Measurements from ENCODE around the gene LPIN2. TPM values are rescaled to one million over a fixed set of nuclear protein-coding genes. Genes with fewer than 3 reads are reported as not detected.
A peak's percentile ranks its signal among the peaks of the same experiment; 100 is the strongest.

The LPIN2 gene
- total RNA-seq, 2 experiments from 2014 or later: 78.4 to 79.6 TPM

GRCh38 chr18:2976218-2977132 lies 36.5 kb downstream of the LPIN2 start:
- H3K4me3 Mint-ChIP-seq: peak overlapping the region; percentile 11

GRCh38 chr18:2974731-2975130 lies 38.2 kb downstream of the LPIN2 start:
- H3K27me3 Mint-ChIP-seq: no peaks in the 10 kb centered on the region
- no peaks in the 10 kb centered on the region for H3K9me3 Mint-ChIP-seq
- DNase-seq: no peak
- H3K27ac Mint-ChIP-seq: no peak overlapping the region
- ChIA-PET POLR2A (interaction anchor here (8.5 kb wide), 1 partner anchor 15 kb away, joined by 214 read pairs; no protein-coding TSS in a partner anchor), CTCF (interaction anchor here (1.0 kb wide), 2 partner anchors 10 to 23 kb away, joined by 3 read pairs; no protein-coding TSS in a partner anchor)
- H3K36me3 Mint-ChIP-seq (ENCODE audit: low read depth): peaks cover 41% of the 10 kb centered on the region
- no peak overlapping the region for H3K4me3 Mint-ChIP-seq
- H3K4me1 Mint-ChIP-seq: peaks cover 86% of the 10 kb centered on the region

More at GRCh38 chr18:2976218-2977132, 36.5 kb downstream of the LPIN2 start:
- Mint-ChIP-seq H3K27me3 (no peaks in the 10 kb centered on the region), H3K36me3 (ENCODE audit: low read depth) (peaks cover 33% of the 10 kb centered on the region), H3K4me1 (peaks cover 86% of the 10 kb centered on the region), H3K9me3 (no peaks in the 10 kb centered on the region), H3K27ac (peak overlapping the region; percentile 60)
- POLR2A ChIA-PET: interaction anchor here (0.7 to 5.6 kb wide), 9 partner anchors 9 to 472 kb away, joined by 3 to 255 read pairs (median 4); partner anchors contain the start of gene MYL12A
- CTCF ChIA-PET: interaction anchor here (1.3 to 5.3 kb wide), 8 partner anchors 9 to 87 kb away, joined by 3 to 30 read pairs (median 6); no protein-coding TSS in a partner anchor
- no peak for DNase-seq

- peaks cover 31% of the 10 kb centered on the region for H3K36me3 Mint-ChIP-seq (ENCODE audit: low read depth)
- H3K27me3 Mint-ChIP-seq: no peaks in the 10 kb centered on the region
- POLR2A ChIA-PET: interaction anchor here (0.7 to 16.2 kb wide), 11 partner anchors 6 to 622 kb away, joined by 3 to 255 read pairs (median 5); partner anchors contain the start of genes METTL4, MYL12A and NDC80
- peak overlapping the region; percentile 94 for H3K27ac Mint-ChIP-seq
- CTCF ChIA-PET: interaction anchor here (1.0 to 6.0 kb wide), 7 partner anchors 10 to 180 kb away, joined by 3 to 65 read pairs (median 6); no protein-coding TSS in a partner anchor
- H3K9me3 Mint-ChIP-seq: no peaks in the 10 kb centered on the region
- peak; percentile 82 for DNase-seq
- peaks cover 83% of the 10 kb centered on the region for H3K4me1 Mint-ChIP-seq
- H3K4me3 Mint-ChIP-seq: peak overlapping the region; percentile 69
Measured at GRCh38 chr18:2971741-2972552, 41.0 kb downstream of the LPIN2 start.

GRCh38 chr18:2970772-2971659 lies 41.9 kb downstream of the LPIN2 start:
- Mint-ChIP-seq H3K9me3 (no peaks in the 10 kb centered on the region), H3K4me3 (peak overlapping the region; percentile 69), H3K36me3 (ENCODE audit: low read depth) (peaks cover 27% of the 10 kb centered on the region), H3K4me1 (peaks cover 84% of the 10 kb centered on the region), H3K27ac (peak overlapping the region; percentile 94), H3K27me3 (no peaks in the 10 kb centered on the region)
- POLR2A ChIA-PET: interaction anchor here (0.7 to 16.2 kb wide), 10 partner anchors 7 to 399 kb away, joined by 3 to 255 read pairs (median 6); partner anchors contain the start of genes METTL4, MYL12A and NDC80
- peak; percentile 51 for DNase-seq
- CTCF ChIA-PET: interaction anchor here (0.8 to 6.0 kb wide), 9 partner anchors 8 to 38 kb away, joined by 3 to 65 read pairs (median 6); no protein-coding TSS in a partner anchor

GRCh38 chr18:2970344-2970743 lies 42.6 kb downstream of the LPIN2 start:
- ChIA-PET CTCF (interaction anchor here (0.8 to 6.0 kb wide), 8 partner anchors 9 to 37 kb away, joined by 3 to 65 read pairs (median 5); no protein-coding TSS in a partner anchor), POLR2A (interaction anchor here (0.7 to 16.2 kb wide), 8 partner anchors 8 to 399 kb away, joined by 3 to 255 read pairs (median 13); partner anchors contain the start of genes METTL4, MYL12A and NDC80)
- peaks cover 85% of the 10 kb centered on the region for H3K4me1 Mint-ChIP-seq
- no peak for DNase-seq
- H3K27me3 Mint-ChIP-seq: no peaks in the 10 kb centered on the region
- H3K36me3 Mint-ChIP-seq (ENCODE audit: low read depth): peaks cover 21% of the 10 kb centered on the region
- H3K27ac Mint-ChIP-seq: peak overlapping the region; percentile 61
- no peak overlapping the region for H3K4me3 Mint-ChIP-seq
- H3K9me3 Mint-ChIP-seq: no peaks in the 10 kb centered on the region

GRCh38 chr18:2969695-2970094 lies 43.2 kb downstream of the LPIN2 start:
- Mint-ChIP-seq H3K36me3 (ENCODE audit: low read depth) (peaks cover 21% of the 10 kb centered on the region), H3K9me3 (no peaks in the 10 kb centered on the region), H3K27ac (peak overlapping the region; percentile 61), H3K4me1 (peaks cover 87% of the 10 kb centered on the region), H3K27me3 (no peaks in the 10 kb centered on the region), H3K4me3 (peak overlapping the region; percentile 5)
- no peak for DNase-seq
- ChIA-PET POLR2A (interaction anchor here (1.0 to 16.2 kb wide), 6 partner anchors 9 to 278 kb away, joined by 3 to 255 read pairs (median 53); partner anchors contain the start of gene MYL12A), CTCF (interaction anchor here (1.1 to 6.0 kb wide), 6 partner anchors 10 to 37 kb away, joined by 3 to 65 read pairs (median 6); no protein-coding TSS in a partner anchor)

- peaks cover 22% of the 10 kb centered on the region for H3K36me3 Mint-ChIP-seq (ENCODE audit: low read depth)
- no peaks in the 10 kb centered on the region for H3K9me3 Mint-ChIP-seq
- CTCF ChIA-PET: interaction anchor here (0.9 to 6.0 kb wide), 7 partner anchors 9 to 160 kb away, joined by 3 to 65 read pairs (median 5); no protein-coding TSS in a partner anchor
- H3K27me3 Mint-ChIP-seq: no peaks in the 10 kb centered on the region
- DNase-seq: no peak
- no peak overlapping the region for H3K4me3 Mint-ChIP-seq
- H3K27ac Mint-ChIP-seq: peak overlapping the region; percentile 61
- POLR2A ChIA-PET: interaction anchor here (1.0 to 16.2 kb wide), 9 partner anchors 9 to 279 kb away, joined by 3 to 255 read pairs (median 4); partner anchors contain the start of gene MYL12A
- peaks cover 86% of the 10 kb centered on the region for H3K4me1 Mint-ChIP-seq
Measured at GRCh38 chr18:2968606-2969005, 44.3 kb downstream of the LPIN2 start.

- H3K36me3 Mint-ChIP-seq (ENCODE audit: low read depth): peaks cover 25% of the 10 kb centered on the region
- peaks cover 87% of the 10 kb centered on the region for H3K4me1 Mint-ChIP-seq
- no peaks in the 10 kb centered on the region for H3K9me3 Mint-ChIP-seq
- H3K4me3 Mint-ChIP-seq: no peak overlapping the region
- no peak for DNase-seq
- ChIA-PET POLR2A (interaction anchor here (1.3 to 16.2 kb wide), 6 partner anchors 8 to 93 kb away, joined by 3 to 255 read pairs (median 53); no protein-coding TSS in a partner anchor), CTCF (interaction anchor here (1.0 to 1.8 kb wide), 5 partner anchors 9 to 95 kb away, joined by 3 to 7 read pairs (median 5); no protein-coding TSS in a partner anchor)
- no peaks in the 10 kb centered on the region for H3K27me3 Mint-ChIP-seq
- H3K27ac Mint-ChIP-seq: peak overlapping the region; percentile 61
Measured at GRCh38 chr18:2967820-2968219, 45.1 kb downstream of the LPIN2 start.

- Mint-ChIP-seq H3K27me3 (no peaks in the 10 kb centered on the region), H3K4me3 (peak overlapping the region; percentile 25), H3K9me3 (no peaks in the 10 kb centered on the region), H3K27ac (peak overlapping the region; percentile 22), H3K36me3 (ENCODE audit: low read depth) (peaks cover 25% of the 10 kb centered on the region), H3K4me1 (peaks cover 87% of the 10 kb centered on the region)
- ChIA-PET POLR2A (interaction anchor here (1.3 to 16.2 kb wide), 6 partner anchors 7 to 94 kb away, joined by 3 to 255 read pairs (median 53); no protein-coding TSS in a partner anchor), CTCF (interaction anchor here (1.0 to 2.0 kb wide), 5 partner anchors 10 to 96 kb away, joined by 3 to 7 read pairs (median 6); no protein-coding TSS in a partner anchor)
- no peak for DNase-seq
Measured at GRCh38 chr18:2967357-2967756, 45.6 kb downstream of the LPIN2 start.

GRCh38 chr18:2966560-2966959 lies 46.4 kb downstream of the LPIN2 start:
- Mint-ChIP-seq H3K36me3 (ENCODE audit: low read depth) (peaks cover 21% of the 10 kb centered on the region), H3K27ac (peak overlapping the region; percentile 56)
- POLR2A ChIA-PET: interaction anchor here (1.3 to 16.2 kb wide), 3 partner anchors 12 to 281 kb away, joined by 3 to 255 read pairs (median 9); partner anchors contain the start of gene MYL12A

More at GRCh38 chr18:2966560-2966959, 46.4 kb downstream of the LPIN2 start:
- H3K9me3 Mint-ChIP-seq: no peaks in the 10 kb centered on the region
- no peaks in the 10 kb centered on the region for H3K27me3 Mint-ChIP-seq
- peaks cover 87% of the 10 kb centered on the region for H3K4me1 Mint-ChIP-seq
- CTCF ChIA-PET: interaction anchor here (2.0 kb wide), 1 partner anchor 9 kb away, joined by 6 read pairs; no protein-coding TSS in a partner anchor
- H3K4me3 Mint-ChIP-seq: no peak overlapping the region
- no peak for DNase-seq

All from activated CD4-positive, alpha-beta memory T cell treated with anti-CD3 and anti-CD28 coated beads, Interleukin-2, amount 10 ng/mL, durations not matched to agents 7 days and 5 days (primary cell).